ENCODE data around the gene UNC80. TPM values are rescaled to one million over a fixed set of nuclear protein-coding genes. Genes with fewer than 3 reads are reported as not detected.

UNC80 gene
- total and polyA plus RNA-seq, 2 of the 4 experiments (the other 2 are of a cell fraction) = not detected

DNA sequence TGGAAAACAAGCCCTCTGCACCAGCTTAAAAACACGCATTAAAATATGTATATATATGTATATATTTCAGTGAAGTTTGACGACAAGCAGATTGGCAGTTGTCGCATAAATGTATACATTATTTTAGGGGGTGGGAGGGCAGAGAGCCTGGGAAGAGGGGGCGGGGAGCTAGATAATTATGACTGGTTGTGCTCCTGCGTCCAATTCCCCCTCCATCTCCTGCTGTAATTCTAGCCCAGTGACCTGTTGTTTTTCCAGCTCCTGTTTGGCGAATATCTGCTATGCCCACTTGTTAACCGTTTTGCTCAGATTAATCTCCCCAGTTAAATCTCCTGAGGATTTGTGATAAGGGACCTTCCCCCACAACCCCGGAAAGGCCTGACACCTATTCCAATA, 656 bp downstream of the UNC80 start:
- ATAC-seq (ENCODE audit: low read depth) (no peak), DNase-seq (no peak)
- Histone ChIP-seq H3K9ac (ENCODE audit: low read depth, low read length) (no peak overlapping the region), H2BK5ac (ENCODE audit: low read depth, low read length, poor library complexity, severe bottlenecking) (no peak overlapping the region), H2AK9ac (replicated peaks; ENCODE audit: low read depth, low read length, poor library complexity) (no peak overlapping the region), H2AK5ac (ENCODE audit: low read depth, low read length) (no peak overlapping the region), H3K4me2 (ENCODE audit: low read depth, low read length) (no peak overlapping the region), H4K91ac (ENCODE audit: insufficient read depth, low read depth, low read length) (no peak overlapping the region), H4K8ac (ENCODE audit: low read depth in 2 of 2, low read length in 2 of 2) (no peak overlapping the region), H3K4me3 (ENCODE audit: insufficient read depth, low read depth, low read length) (no peak overlapping the region), H4K5ac (ENCODE audit: low read depth, low read length) (no peak overlapping the region), H3K9me1 (ENCODE audit: insufficient read depth, low read length) (no peaks in the 10 kb centered on the region), H2AFZ (replicated peaks; ENCODE audit: low read length, poor library complexity) (no peak overlapping the region), H3K9me3 (ENCODE audit: control insufficient read depth, insufficient read depth, low read length) (no peaks in the 10 kb centered on the region; the same call in 1 of the 2 replicates), H3K27ac (ENCODE audit: insufficient read depth, low read length) (no peak overlapping the region), H2BK120ac (ENCODE audit: low read depth, low read length) (no peak overlapping the region), H3K4me1 (ENCODE audit: control insufficient read depth, insufficient read depth, low read length) (no peaks in the 10 kb centered on the region), H3K18ac (ENCODE audit: low read depth, low read length) (no peak overlapping the region), H4K20me1 (ENCODE audit: insufficient read depth, low read length) (no peaks in the 10 kb centered on the region), H2BK20ac (ENCODE audit: low read depth, low read length) (no peak overlapping the region), H3K4ac (ENCODE audit: low read depth, low read length) (no peak overlapping the region), H3K23ac (ENCODE audit: low read depth, low read length) (no peak overlapping the region), H3K14ac (replicated peaks; ENCODE audit: low read depth, low read length) (no peak overlapping the region), H2BK15ac (ENCODE audit: low read depth, low read length) (no peak overlapping the region), H3K56ac (ENCODE audit: extremely low read depth, insufficient read depth, low read length) (no peak overlapping the region), H3K27me3 (ENCODE audit: control insufficient read depth, insufficient read depth, low read length) (no peaks in the 10 kb centered on the region), H3K79me1 (ENCODE audit: low read depth in 1 of 2, low read length in 2 of 2) (no peaks in the 10 kb centered on the region), H3K36me3 (ENCODE audit: control insufficient read depth, insufficient read depth, low read length) (no peaks in the 10 kb centered on the region)
- dilution Hi-C loops (cut with HindIII; ENCODE audit: low sequenced_read_pairs, unreplicated experiment) (no loop called here), intact Hi-C loops (cut with micrococcal nuclease) (no loop called here), in situ Hi-C loops (cut with MboI; ENCODE audit: low sequenced_read_pairs) (no loop called here)
- CTCF ChIA-PET = no interaction called here
- no CpG with 5 or more reads among the region's 8 CpGs for WGBS, 2 experiments (ENCODE audit: extremely low coverage in 2 of 2, insufficient read length in 1 of 2)
- POLR2A ChIA-PET (ENCODE audit: unreplicated experiment) = no interaction called here
- BruUV-seq (replicated peaks) = no TSS peak
- TF ChIP-seq MXI1 (IDR thresholded peaks at IDR 0.05; ENCODE audit: borderline replicate concordance, low read depth, low read length) (no peak), CEBPB (IDR thresholded peaks at IDR 0.05; ENCODE audit: low read depth, low read length) (no peak), RCOR1 (IDR thresholded peaks at IDR 0.05; ENCODE audit: insufficient replicate concordance, low read length) (no peak), POLR2A (IDR thresholded peaks at IDR 0.05; ENCODE audit: low read depth, low read length) (no peak), NFE2L2 (IDR thresholded peaks at IDR 0.05; ENCODE audit: low read depth, low read length) (no peak), RFX5 (IDR thresholded peaks at IDR 0.05; ENCODE audit: low read depth, low read length) (no peak), MAFK (IDR thresholded peaks at IDR 0.05; ENCODE audit: low read depth, low read length) (no peak)
- TF ChIP-seq, protein P1, sequence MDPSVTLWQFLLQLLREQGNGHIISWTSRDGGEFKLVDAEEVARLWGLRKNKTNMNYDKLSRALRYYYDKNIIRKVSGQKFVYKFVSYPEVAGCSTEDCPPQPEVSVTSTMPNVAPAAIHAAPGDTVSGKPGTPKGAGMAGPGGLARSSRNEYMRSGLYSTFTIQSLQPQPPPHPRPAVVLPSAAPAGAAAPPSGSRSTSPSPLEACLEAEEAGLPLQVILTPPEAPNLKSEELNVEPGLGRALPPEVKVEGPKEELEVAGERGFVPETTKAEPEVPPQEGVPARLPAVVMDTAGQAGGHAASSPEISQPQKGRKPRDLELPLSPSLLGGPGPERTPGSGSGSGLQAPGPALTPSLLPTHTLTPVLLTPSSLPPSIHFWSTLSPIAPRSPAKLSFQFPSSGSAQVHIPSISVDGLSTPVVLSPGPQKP (IDR thresholded peaks at IDR 0.05; ENCODE audit: borderline replicate concordance, low read depth, low read length) = no peak

Measured in IMR-90 (cell line).